H9 (cell line): ENCODE measurements around the gene RASA4. TPM values are rescaled to one million over a fixed set of nuclear protein-coding genes. Genes with fewer than 3 reads are reported as not detected.
"Not testable (repeated sequence)": the region's sequence is repeated elsewhere in the genome, so short reads cannot be mapped to it uniquely, and the experiment has no call there.

Source experiments
- DNase-seq: peaks from one replicate; pipeline ENCODE4 v3.0.0-alpha.2; 2017
- H2AFZ ChIP-seq: one replicate; pipeline ENCODE4 v1.6.1; 2013; ENCODE audit warnings: mild to moderate bottlenecking, low read length, control low read depth, moderate library complexity
- H2AK5ac ChIP-seq: 2 replicates; pipeline ENCODE4 v1.6.1; 2013; ENCODE audit warnings: low read length, control low read depth, mixed read lengths; ENCODE audit not compliant: insufficient read length
- H2BK120ac ChIP-seq: one replicate; pipeline ENCODE4 v1.6.1; 2013; ENCODE audit warnings: low read depth, mild to moderate bottlenecking, low read length, control low read depth, inconsistent platforms; ENCODE audit not compliant: poor library complexity, severe bottlenecking
- H2BK12ac ChIP-seq: 2 replicates; pipeline ENCODE4 v1.6.1; 2013; ENCODE audit warnings: low read length, control low read depth, mixed read lengths, low read depth; ENCODE audit not compliant: insufficient read length
- H2BK15ac ChIP-seq: 2 replicates; pipeline ENCODE4 v1.6.1; 2013; ENCODE audit warnings: low read depth, low read length, control low read depth
- H2BK20ac ChIP-seq: one replicate; pipeline ENCODE4 v1.6.1; 2013; ENCODE audit warnings: low read depth, mild to moderate bottlenecking, low read length, control low read depth, inconsistent platforms; ENCODE audit not compliant: poor library complexity, severe bottlenecking
- H2BK5ac ChIP-seq: 2 replicates; pipeline ENCODE4 v1.6.1; 2013; ENCODE audit warnings: low read length, control low read depth, mixed read lengths; ENCODE audit not compliant: insufficient read length
- H3K14ac ChIP-seq: 2 replicates; pipeline ENCODE4 v1.6.1; 2013; ENCODE audit warnings: low read length, control low read depth; ENCODE audit not compliant: insufficient read depth
- H3K18ac ChIP-seq: 2 replicates; pipeline ENCODE4 v1.6.1; 2013; ENCODE audit warnings: low read depth, mild to moderate bottlenecking, mixed read lengths, low read length, control low read depth; ENCODE audit not compliant: insufficient read length
- H3K23ac ChIP-seq: 2 replicates; pipeline ENCODE4 v1.6.1; 2013; ENCODE audit warnings: low read length, control low read depth, mixed read lengths, low read depth; ENCODE audit not compliant: insufficient read length
- H3K23me2 ChIP-seq: 2 replicates; pipeline ENCODE4 v1.6.1; 2013; ENCODE audit warnings: low read depth, mild to moderate bottlenecking, mixed read lengths, low read length, control low read depth; ENCODE audit not compliant: insufficient read length, poor library complexity, severe bottlenecking
- H3K27ac ChIP-seq: 2 replicates; pipeline ENCODE4 v1.5.1; 2013; ENCODE audit warnings: low read length, control low read depth, mixed read lengths, low read depth; ENCODE audit not compliant: insufficient read length
- H3K27me3 ChIP-seq: 2 replicates; pipeline ENCODE4 v1.6.1; 2013; ENCODE audit warnings: low read length, control low read depth, inconsistent platforms; ENCODE audit not compliant: insufficient read depth
- H3K4ac ChIP-seq: 2 replicates; pipeline ENCODE4 v1.6.1; 2013; ENCODE audit warnings: low read depth, mild to moderate bottlenecking, control low read depth, inconsistent platforms, low read length, moderate library complexity
- H3K4me1 ChIP-seq: 2 replicates; pipeline ENCODE4 v1.6.1; 2013; ENCODE audit warnings: low read length, control low read depth, inconsistent platforms; ENCODE audit not compliant: insufficient read depth
- H3K4me2 ChIP-seq: 2 replicates; pipeline ENCODE4 v1.6.1; 2013; ENCODE audit warnings: low read length, control low read depth, mixed read lengths; ENCODE audit not compliant: insufficient read length, insufficient read depth
- H3K56ac ChIP-seq: 2 replicates; pipeline ENCODE4 v1.6.1; 2013; ENCODE audit warnings: low read depth, mild to moderate bottlenecking, mixed read lengths, low read length, control low read depth; ENCODE audit not compliant: insufficient read length
- H3K79me1 ChIP-seq: 2 replicates; pipeline ENCODE4 v1.6.1; 2013; ENCODE audit warnings: low read depth, mild to moderate bottlenecking, moderate library complexity, low read length, control low read depth, inconsistent platforms; ENCODE audit not compliant: insufficient read depth, poor library complexity, severe bottlenecking
- H3K79me2 ChIP-seq: 2 replicates; pipeline ENCODE4 v1.6.1; 2013; ENCODE audit warnings: low read length, control low read depth, inconsistent platforms; ENCODE audit not compliant: insufficient read depth
- H3K9ac ChIP-seq: 2 replicates; pipeline ENCODE4 v1.6.1; 2013; ENCODE audit warnings: low read length, control low read depth, mixed read lengths; ENCODE audit not compliant: insufficient read length; ENCODE audit errors: extremely low read depth
- H3K9me3 ChIP-seq: one replicate; pipeline ENCODE4 v1.6.1; 2013; ENCODE audit warnings: low read depth, low read length, inconsistent platforms; ENCODE audit not compliant: control insufficient read depth
- H3T11ph ChIP-seq: one replicate; pipeline ENCODE4 v1.6.1; 2013; ENCODE audit warnings: mild to moderate bottlenecking, low read length, control low read depth, inconsistent platforms
- H4K20me1 ChIP-seq: one replicate; pipeline ENCODE4 v1.6.1; 2013; ENCODE audit not compliant: control insufficient read depth, insufficient read length, insufficient read depth
- H4K5ac ChIP-seq: 2 replicates; pipeline ENCODE4 v1.6.1; 2013; ENCODE audit warnings: low read depth, mild to moderate bottlenecking, mixed read lengths, low read length, control low read depth; ENCODE audit not compliant: insufficient read length
- H4K8ac ChIP-seq: replicated peaks from 2 replicates; pipeline ENCODE4 v1.6.1; 2013; ENCODE audit warnings: low read length, control low read depth, mixed read lengths, low read depth; ENCODE audit not compliant: insufficient read length
- H4K91ac ChIP-seq: 2 replicates; pipeline ENCODE4 v1.6.1; 2013; ENCODE audit warnings: low read depth, mild to moderate bottlenecking, moderate library complexity, mixed read lengths, low read length, control low read depth; ENCODE audit not compliant: insufficient read length
- H3K27ac Mint-ChIP-seq, 3 experiments: 2 replicates in 2 of 3; 3 replicates in 1 of 3; pipeline ENCODE4 v1.8.0; 2020 to 2021; ENCODE audit warnings: mixed read lengths in 3 of 3, mild to moderate bottlenecking in 1 of 3, moderate library complexity in 1 of 3
- H3K27me3 Mint-ChIP-seq: 2 replicates; pipeline ENCODE4 v1.8.0; 2021; ENCODE audit warnings: low read depth, mild to moderate bottlenecking, moderate library complexity, mixed read lengths
- H3K36me3 Mint-ChIP-seq, 3 experiments: 2 replicates in 2 of 3; 3 replicates in 1 of 3; pipeline ENCODE4 v1.8.0; 2020 to 2021; ENCODE audit warnings: low read depth in 3 of 3, mixed read lengths in 3 of 3; ENCODE audit not compliant: insufficient read depth in 1 of 3
- H3K4me1 Mint-ChIP-seq, 2 experiments: 2 replicates each; pipeline ENCODE4 v1.8.0; 2020; ENCODE audit warnings: mixed read lengths in 2 of 2
- H3K4me3 Mint-ChIP-seq, 2 experiments: 2 replicates in 1 of 2; 3 replicates in 1 of 2; pipeline ENCODE4 v1.8.0; 2020 to 2021; ENCODE audit warnings: mild to moderate bottlenecking in 2 of 2, mixed read lengths in 2 of 2, moderate library complexity in 1 of 2
- H3K9me3 Mint-ChIP-seq, 2 experiments: 2 replicates in 1 of 2; 3 replicates in 1 of 2; pipeline ENCODE4 v1.8.0; 2020; ENCODE audit warnings: mild to moderate bottlenecking in 2 of 2, mixed read lengths in 2 of 2, moderate library complexity in 1 of 2
- WGBS: extraction: QIAGEN DNeasy Blood & Tissue Kit; methylation state at CpG from one replicate; pipeline ENCODE4 v1.1.7; 2013; ENCODE audit warnings: missing lambda C conversion rate, low lambda C conversion rate, mixed read lengths; ENCODE audit not compliant: insufficient read length; ENCODE audit errors: extremely low coverage; 5-methylcytosine and 5-hydroxymethylcytosine counted together
- total RNA-seq: library from RNA; stranded (reverse); gene quantifications from 2 replicates; pipeline ENCODE4 v1.2.1, GENCODE V29; 2021

RASA4 gene
- total RNA-seq, 1 experiment from 2014 or later: 10.0 TPM

DNA sequence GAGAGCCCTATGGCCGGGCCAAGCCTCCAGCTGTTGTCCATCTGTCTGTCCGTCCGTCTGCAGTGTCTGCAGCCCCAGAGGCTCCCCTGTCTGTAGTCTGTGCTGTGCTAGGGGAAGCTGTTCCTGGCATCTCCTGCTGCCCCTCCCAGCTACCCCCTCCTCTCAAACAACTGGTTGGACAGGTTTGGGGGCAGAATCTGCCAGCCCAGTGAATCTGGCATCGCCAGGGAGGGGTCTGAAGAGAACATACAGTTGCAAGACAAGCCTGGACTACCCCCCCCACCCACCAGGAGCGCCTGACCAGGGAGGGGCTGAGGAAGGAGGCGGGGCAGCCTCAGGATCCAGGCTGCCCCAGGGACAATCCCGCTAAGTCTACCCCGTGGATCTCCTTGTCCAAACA lies 73.0 kb downstream of the RASA4 start, which contains the start of gene UPK3BL2:
UPK3BL2 (minus strand) TSS at position 101 of the 400 bp plus-strand sequence; CDS start at position 41, 60 bp downstream.
- H3K27ac Mint-ChIP-seq, H3K27ac ChIP-seq, H3K9me3 Mint-ChIP-seq, H4K91ac ChIP-seq, H3K56ac ChIP-seq, H3K4me2 ChIP-seq, H3K79me1 ChIP-seq, H3K14ac ChIP-seq, H3K9ac ChIP-seq, H3K4me3 Mint-ChIP-seq, H3K79me2 ChIP-seq, H2BK15ac ChIP-seq, H3T11ph ChIP-seq, H3K27me3 ChIP-seq, H3K23me2 ChIP-seq, H3K9me3 ChIP-seq, H3K27me3 Mint-ChIP-seq, H4K20me1 ChIP-seq, H4K8ac ChIP-seq, H3K23ac ChIP-seq, H2BK120ac ChIP-seq, H3K4me1 Mint-ChIP-seq, H3K4me1 ChIP-seq, H2AFZ ChIP-seq, H2AK5ac ChIP-seq, H3K18ac ChIP-seq, H3K36me3 Mint-ChIP-seq, H3K4ac ChIP-seq, H2BK5ac ChIP-seq, H2BK12ac ChIP-seq, H2BK20ac ChIP-seq, H4K5ac ChIP-seq, DNase-seq: not testable (repeated sequence)
- no CpG with 5 or more reads among the region's 8 CpGs for WGBS

DNA sequence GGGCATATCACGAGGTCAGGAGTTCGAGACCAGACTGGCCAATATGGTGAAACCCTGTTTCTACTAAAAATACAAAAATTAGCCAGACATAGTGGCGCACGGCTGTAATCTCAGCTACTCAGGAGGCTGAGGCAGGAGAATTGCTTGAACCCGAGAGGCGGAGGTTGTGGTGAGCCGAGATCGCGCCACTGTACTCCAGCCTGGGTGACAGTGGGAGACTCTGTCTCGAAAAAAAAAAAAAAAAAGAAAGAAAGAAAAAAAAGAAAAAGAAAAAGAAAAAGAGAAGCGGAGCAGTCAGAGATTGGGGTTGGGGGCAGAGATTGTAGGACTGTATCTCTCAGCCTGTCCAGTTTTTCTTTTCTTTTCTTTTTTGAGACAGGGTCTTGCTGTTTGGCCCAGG lies 73.8 kb downstream of the RASA4 start:
- not testable (repeated sequence) for H3K9ac ChIP-seq, H3K27me3 ChIP-seq, H3T11ph ChIP-seq, H3K23me2 ChIP-seq, H3K79me2 ChIP-seq, H3K18ac ChIP-seq, H3K56ac ChIP-seq, H4K8ac ChIP-seq, H3K4ac ChIP-seq, H2BK120ac ChIP-seq, H3K27ac ChIP-seq, H3K4me1 Mint-ChIP-seq, DNase-seq, H2BK5ac ChIP-seq, H3K79me1 ChIP-seq, H2AK5ac ChIP-seq, H3K14ac ChIP-seq, H3K9me3 ChIP-seq, H4K20me1 ChIP-seq, H3K36me3 Mint-ChIP-seq, H2BK12ac ChIP-seq, H4K91ac ChIP-seq, H3K4me3 Mint-ChIP-seq, H4K5ac ChIP-seq, H3K27ac Mint-ChIP-seq, H3K23ac ChIP-seq, H2BK20ac ChIP-seq, H3K4me2 ChIP-seq, H3K4me1 ChIP-seq, H3K27me3 Mint-ChIP-seq, H2BK15ac ChIP-seq, H2AFZ ChIP-seq, H3K9me3 Mint-ChIP-seq
- no CpG with 5 or more reads among the region's 11 CpGs for WGBS
